Measurements from ENCODE around the gene ATG7.

The ATG7 gene

DNA sequence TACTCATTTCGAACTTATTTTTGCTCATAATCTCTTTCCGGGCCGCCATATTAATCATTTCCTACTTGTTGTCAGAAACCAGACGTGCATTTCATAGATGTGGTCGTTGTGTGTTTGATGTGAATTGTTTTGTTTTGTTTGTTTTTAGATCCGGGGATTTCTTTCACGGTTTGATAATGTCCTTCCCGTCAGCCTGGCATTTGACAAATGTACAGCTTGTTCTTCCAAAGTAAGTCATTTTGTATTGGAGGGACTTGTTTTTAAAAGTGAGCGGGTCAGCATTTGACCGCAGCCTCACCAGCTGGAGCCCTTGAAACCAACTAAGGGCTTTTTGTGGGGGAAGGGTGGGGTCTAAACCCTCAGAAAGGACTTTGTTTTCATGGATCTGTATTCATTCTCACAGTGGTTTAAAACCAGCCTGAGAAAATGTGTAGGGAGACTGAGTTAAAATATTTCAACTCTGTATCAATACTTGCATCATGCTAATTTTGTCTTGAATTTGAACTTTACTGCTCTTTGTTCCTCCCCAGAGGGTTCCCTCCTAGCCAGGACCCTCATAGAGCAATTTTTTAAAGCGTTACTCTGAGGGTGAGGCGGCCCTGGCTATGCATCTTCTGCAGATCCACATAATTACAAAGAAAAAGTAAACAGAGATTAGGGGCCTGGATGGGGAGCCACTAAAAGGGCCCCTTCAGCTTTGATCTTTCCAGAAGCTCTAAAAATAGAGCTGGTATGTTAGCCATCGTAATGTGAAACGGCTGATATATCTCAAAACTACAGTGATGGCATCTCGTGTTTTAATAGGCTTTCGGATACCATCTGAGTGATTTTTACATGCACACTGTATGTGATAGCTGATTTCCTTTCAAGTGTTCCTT is 107.9 kb downstream of the ATG7 start:
- H3K9ac ChIP-seq (ENCODE audit: low read length): no peak overlapping the region
- TF ChIP-seq EZH2phosphoT487 (IDR thresholded peaks at IDR 0.05; ENCODE audit: low read length) (no peak), EZH2 (optimal IDR thresholded peaks at IDR 0.05; ENCODE audit: low read depth, low read length) (no peak)
- TF ChIP-seq, protein P1, sequence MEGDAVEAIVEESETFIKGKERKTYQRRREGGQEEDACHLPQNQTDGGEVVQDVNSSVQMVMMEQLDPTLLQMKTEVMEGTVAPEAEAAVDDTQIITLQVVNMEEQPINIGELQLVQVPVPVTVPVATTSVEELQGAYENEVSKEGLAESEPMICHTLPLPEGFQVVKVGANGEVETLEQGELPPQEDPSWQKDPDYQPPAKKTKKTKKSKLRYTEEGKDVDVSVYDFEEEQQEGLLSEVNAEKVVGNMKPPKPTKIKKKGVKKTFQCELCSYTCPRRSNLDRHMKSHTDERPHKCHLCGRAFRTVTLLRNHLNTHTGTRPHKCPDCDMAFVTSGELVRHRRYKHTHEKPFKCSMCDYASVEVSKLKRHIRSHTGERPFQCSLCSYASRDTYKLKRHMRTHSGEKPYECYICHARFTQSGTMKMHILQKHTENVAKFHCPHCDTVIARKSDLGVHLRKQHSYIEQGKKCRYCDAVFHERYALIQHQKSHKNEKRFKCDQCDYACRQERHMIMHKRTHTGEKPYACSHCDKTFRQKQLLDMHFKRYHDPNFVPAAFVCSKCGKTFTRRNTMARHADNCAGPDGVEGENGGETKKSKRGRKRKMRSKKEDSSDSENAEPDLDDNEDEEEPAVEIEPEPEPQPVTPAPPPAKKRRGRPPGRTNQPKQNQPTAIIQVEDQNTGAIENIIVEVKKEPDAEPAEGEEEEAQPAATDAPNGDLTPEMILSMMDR (IDR thresholded peaks at IDR 0.05; ENCODE audit: low read length): no peak
- no peak overlapping the region for H3K4me2 ChIP-seq (ENCODE audit: low read depth, low read length)
- no peak overlapping the region for H2AFZ ChIP-seq (ENCODE audit: low read length)
- no peaks in the 10 kb centered on the region for H4K20me1 ChIP-seq (ENCODE audit: insufficient read depth, low read length)
- no peak overlapping the region for H3K27ac ChIP-seq (ENCODE audit: low read length)
- H3K9me2 ChIP-seq (replicated peaks; ENCODE audit: insufficient read depth, low read length): no peaks in the 10 kb centered on the region
- H3K4me3 ChIP-seq (ENCODE audit: low read length): no peak overlapping the region
- H3K79me2 ChIP-seq (ENCODE audit: low read length): no peaks in the 10 kb centered on the region
- H3K36me3 ChIP-seq (replicated peaks; ENCODE audit: insufficient read depth, low read length): no peaks in the 10 kb centered on the region
- H3K4me1 ChIP-seq (ENCODE audit: low read length): no peaks in the 10 kb centered on the region
- H3K9me3 ChIP-seq (replicated peaks; ENCODE audit: insufficient read depth, low read length): no peaks in the 10 kb centered on the region
- H3K27me3 ChIP-seq (replicated peaks; ENCODE audit: insufficient read depth, low read length): no peaks in the 10 kb centered on the region
- no peak for DNase-seq
- H3F3A ChIP-seq (ENCODE audit: insufficient read depth, low read length): no peaks in the 10 kb centered on the region

DNA sequence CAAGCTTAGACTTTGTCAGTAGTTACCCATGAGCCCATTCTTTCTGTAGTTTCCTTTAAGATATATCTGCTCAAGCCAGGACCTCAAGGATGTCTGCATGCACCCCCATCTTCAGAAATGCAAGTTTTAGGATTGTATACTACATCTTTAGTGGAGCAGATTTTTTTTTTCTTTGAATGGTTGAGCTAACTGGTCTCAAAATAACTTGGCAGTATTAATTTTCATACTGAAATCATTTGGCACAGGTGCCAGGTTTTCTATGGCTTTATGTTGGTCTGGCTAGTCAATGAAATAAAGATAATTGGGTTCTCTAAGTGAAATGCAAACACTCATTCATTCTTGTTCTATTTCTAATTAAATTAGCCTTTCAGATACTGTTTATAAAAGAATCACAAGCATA is 108.9 kb downstream of the ATG7 start:
- no peak for DNase-seq
- Histone ChIP-seq H3K27ac (ENCODE audit: low read length) (no peak overlapping the region), H3K36me3 (replicated peaks; ENCODE audit: insufficient read depth, low read length) (no peaks in the 10 kb centered on the region), H2AFZ (ENCODE audit: low read length) (no peak overlapping the region), H3K4me2 (ENCODE audit: low read depth, low read length) (no peak overlapping the region), H3K4me1 (ENCODE audit: low read length) (no peaks in the 10 kb centered on the region), H3K9ac (ENCODE audit: low read length) (no peak overlapping the region), H3K79me2 (ENCODE audit: low read length) (no peaks in the 10 kb centered on the region), H3K9me3 (replicated peaks; ENCODE audit: insufficient read depth, low read length) (no peaks in the 10 kb centered on the region), H3K9me2 (replicated peaks; ENCODE audit: insufficient read depth, low read length) (no peaks in the 10 kb centered on the region), H3F3A (ENCODE audit: insufficient read depth, low read length) (no peaks in the 10 kb centered on the region), H4K20me1 (ENCODE audit: insufficient read depth, low read length) (no peaks in the 10 kb centered on the region), H3K27me3 (replicated peaks; ENCODE audit: insufficient read depth, low read length) (no peaks in the 10 kb centered on the region), H3K4me3 (ENCODE audit: low read length) (no peak overlapping the region)
- TF ChIP-seq EZH2phosphoT487 (IDR thresholded peaks at IDR 0.05; ENCODE audit: low read length) (no peak), EZH2 (optimal IDR thresholded peaks at IDR 0.05; ENCODE audit: low read depth, low read length) (no peak)
- TF ChIP-seq, protein P1 (IDR thresholded peaks at IDR 0.05; ENCODE audit: low read length): no peak

DNA sequence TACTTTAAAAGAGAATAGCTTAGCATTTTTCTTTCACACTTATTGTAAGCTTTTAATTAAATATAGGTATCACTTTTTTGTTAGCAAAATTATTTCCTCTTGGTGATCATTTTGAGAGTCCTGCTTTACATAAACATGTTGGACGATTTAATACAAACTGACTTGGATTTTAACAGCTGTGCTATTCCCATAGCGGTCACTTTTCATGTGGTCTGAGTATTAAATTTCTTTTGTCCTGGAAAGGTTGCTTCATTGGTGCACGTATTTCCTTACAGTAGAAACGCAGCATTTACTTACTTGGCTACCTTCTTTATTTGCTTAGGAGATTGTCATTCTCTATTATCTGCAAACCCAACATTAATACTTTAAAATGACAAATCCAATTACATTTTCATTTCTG is 109.4 kb downstream of the ATG7 start:
- DNase-seq: no peak
- H2AFZ ChIP-seq (ENCODE audit: low read length): no peak overlapping the region
- no peak overlapping the region for H3K4me2 ChIP-seq (ENCODE audit: low read depth, low read length)
- H3K4me3 ChIP-seq (ENCODE audit: low read length): no peak overlapping the region
- no peak for TF ChIP-seq EZH2 (optimal IDR thresholded peaks at IDR 0.05; ENCODE audit: low read depth, low read length)
- H3K9me2 ChIP-seq (replicated peaks; ENCODE audit: insufficient read depth, low read length): no peaks in the 10 kb centered on the region
- no peaks in the 10 kb centered on the region for H3K9me3 ChIP-seq (replicated peaks; ENCODE audit: insufficient read depth, low read length)
- H3K27ac ChIP-seq (ENCODE audit: low read length): no peak overlapping the region
- no peaks in the 10 kb centered on the region for H3F3A ChIP-seq (ENCODE audit: insufficient read depth, low read length)
- no peaks in the 10 kb centered on the region for H3K79me2 ChIP-seq (ENCODE audit: low read length)
- no peaks in the 10 kb centered on the region for H4K20me1 ChIP-seq (ENCODE audit: insufficient read depth, low read length)
- H3K4me1 ChIP-seq (ENCODE audit: low read length): no peaks in the 10 kb centered on the region
- no peaks in the 10 kb centered on the region for H3K36me3 ChIP-seq (replicated peaks; ENCODE audit: insufficient read depth, low read length)
- no peaks in the 10 kb centered on the region for H3K27me3 ChIP-seq (replicated peaks; ENCODE audit: insufficient read depth, low read length)
- no peak overlapping the region for H3K9ac ChIP-seq (ENCODE audit: low read length)

DNA sequence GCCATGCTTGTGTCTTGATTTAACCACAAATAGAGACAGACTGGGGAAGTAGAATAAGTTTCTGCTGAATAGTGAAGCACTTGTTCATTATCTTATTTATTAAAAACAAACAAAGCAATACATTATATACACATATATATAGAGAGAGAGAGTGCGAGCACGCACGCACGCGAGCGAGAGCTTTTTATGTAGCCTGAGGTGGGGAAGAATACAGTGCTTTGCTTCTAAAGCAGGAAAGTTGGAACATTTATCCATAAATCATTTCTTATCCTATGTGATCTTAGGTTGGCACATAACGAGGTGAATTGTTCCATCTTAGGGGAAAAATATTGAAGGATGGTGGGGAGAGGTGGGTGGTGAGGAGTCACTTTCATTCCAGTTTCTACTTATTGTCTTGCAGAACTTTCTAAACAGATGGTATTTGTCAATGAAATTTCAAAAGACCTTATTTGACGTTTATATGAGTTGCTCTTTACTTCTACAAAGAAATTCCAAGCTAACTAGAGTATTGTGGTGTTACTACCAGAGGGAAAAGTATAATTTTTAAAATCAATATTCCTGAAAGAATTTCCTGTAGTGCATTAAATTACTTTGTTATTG is 110.0 kb downstream of the ATG7 start:
- H3K27me3 ChIP-seq (replicated peaks; ENCODE audit: insufficient read depth, low read length): no peaks in the 10 kb centered on the region
- H3K4me1 ChIP-seq (ENCODE audit: low read length): no peaks in the 10 kb centered on the region
- no peaks in the 10 kb centered on the region for H3K9me2 ChIP-seq (replicated peaks; ENCODE audit: insufficient read depth, low read length)
- no peaks in the 10 kb centered on the region for H3K36me3 ChIP-seq (replicated peaks; ENCODE audit: insufficient read depth, low read length)
- TF ChIP-seq EZH2 (optimal IDR thresholded peaks at IDR 0.05; ENCODE audit: low read depth, low read length) (no peak), EZH2phosphoT487 (IDR thresholded peaks at IDR 0.05; ENCODE audit: low read length) (no peak)
- TF ChIP-seq, protein P1 (IDR thresholded peaks at IDR 0.05; ENCODE audit: low read length): no peak
- H3K27ac ChIP-seq (ENCODE audit: low read length): no peak overlapping the region
- H4K20me1 ChIP-seq (ENCODE audit: insufficient read depth, low read length): no peaks in the 10 kb centered on the region
- no peaks in the 10 kb centered on the region for H3F3A ChIP-seq (ENCODE audit: insufficient read depth, low read length)
- no peaks in the 10 kb centered on the region for H3K9me3 ChIP-seq (replicated peaks; ENCODE audit: insufficient read depth, low read length)
- no peak overlapping the region for H3K4me3 ChIP-seq (ENCODE audit: low read length)
- H2AFZ ChIP-seq (ENCODE audit: low read length): no peak overlapping the region
- H3K79me2 ChIP-seq (ENCODE audit: low read length): no peaks in the 10 kb centered on the region
- H3K4me2 ChIP-seq (ENCODE audit: low read depth, low read length): no peak overlapping the region
- no peak for DNase-seq
- H3K9ac ChIP-seq (ENCODE audit: low read length): no peak overlapping the region

All from MM.1S (cell line).